Esophagus muscularis mucosa (tissue), 4 donors: ENCODE data around the gene NRXN3. TPM values are rescaled to one million over a fixed set of nuclear protein-coding genes. Genes with fewer than 3 reads are reported as not detected.

ENCODE experiments used
- DNase-seq: peaks from one replicate; pipeline ENCODE4 v3.0.0-alpha.2; 2017; ENCODE audit errors: extremely low spot score
- H3K27ac ChIP-seq, 4 donors: fragments of 200-600 bp; sonication (generic); replicated peaks in 1 of 4; 1 replicate in 3 of 4; 2 replicates in 1 of 4; pipeline ENCODE4 v1.5.1; 2016 to 2019; ENCODE audit warnings: mild to moderate bottlenecking in 1 of 4
- H3K27me3 ChIP-seq, 4 donors: fragments of 200-600 bp; sonication (generic); one replicate each; pipeline versions ENCODE4 v1.5.1 to v1.6.0; 2016 to 2019
- H3K36me3 ChIP-seq, 4 donors: fragments of 200-600 bp; sonication (generic); one replicate each; pipeline ENCODE4 v1.5.1; 2016 to 2019
- H3K4me1 ChIP-seq, 4 donors: fragments of 200-600 bp; sonication (generic); one replicate each; pipeline ENCODE4 v1.5.1; 2016 to 2019
- H3K4me3 ChIP-seq, 4 donors: fragments of 200-600 bp; sonication (generic); 1 replicate in 2 of 4; 2 replicates in 2 of 4; pipeline ENCODE4 v1.5.1; 2016 to 2019; ENCODE audit warnings: mild to moderate bottlenecking in 4 of 4, moderate library complexity in 1 of 4
- H3K9me3 ChIP-seq, 4 donors: fragments of 200-600 bp; sonication (generic); 1 replicate in 3 of 4; 2 replicates in 1 of 4; pipeline ENCODE4 v1.5.1; 2016 to 2019
- EP300 ChIP-seq: sonication (generic); formaldehyde crosslinking; IDR thresholded peaks from one replicate; pipeline ENCODE4 v1.6.1; 2017; ENCODE audit warnings: antibody characterized with exemption
- POLR2A ChIP-seq: fragments of 450-650 bp; IDR thresholded peaks from one replicate; pipeline ENCODE4 v1.6.1; 2017; ENCODE audit warnings: antibody characterized with exemption, moderate library complexity, mild to moderate bottlenecking, low read depth
- POLR2AphosphoS5 ChIP-seq, 2 donors: sonication (generic); formaldehyde crosslinking; IDR thresholded peaks; one replicate each; pipeline ENCODE4 v1.6.1; 2017; ENCODE audit warnings: antibody characterized with exemption in 2 of 2
- WGBS: methylation state at CpG from one replicate; pipeline ENCODE4 v1.1.5; 2018; 5-methylcytosine and 5-hydroxymethylcytosine counted together
- intact Hi-C: fragments of 100-400 bp; cut with DNase I; formaldehyde crosslinking; loops from one replicate; pipeline ENCODE4 v1.15.1; 2023
- total RNA-seq, 4 donors: library from RNA; depleted of rRNA; stranded (reverse); fragments of >200 nt; gene quantifications; one replicate each; pipeline versions ENCODE4 v1.1.0 to v1.2.1, GENCODE V29; 2016
- TF ChIP-seq, protein P1 (sequence below), 3 experiments: fragments of 200-600 bp in 2 of 3; fragments of 450-650 bp in 1 of 3; sonication (generic) in 2 of 3; IDR thresholded peaks; one replicate each; pipeline ENCODE4 v1.5.1; 2017 to 2019; ENCODE audit warnings: antibody characterized with exemption in 3 of 3, mild to moderate bottlenecking in 2 of 3, moderate library complexity in 1 of 3

NRXN3 gene
- total RNA-seq, 4 donors from 2014 or later: 71.1 to 159 (median 122) TPM

DNA sequence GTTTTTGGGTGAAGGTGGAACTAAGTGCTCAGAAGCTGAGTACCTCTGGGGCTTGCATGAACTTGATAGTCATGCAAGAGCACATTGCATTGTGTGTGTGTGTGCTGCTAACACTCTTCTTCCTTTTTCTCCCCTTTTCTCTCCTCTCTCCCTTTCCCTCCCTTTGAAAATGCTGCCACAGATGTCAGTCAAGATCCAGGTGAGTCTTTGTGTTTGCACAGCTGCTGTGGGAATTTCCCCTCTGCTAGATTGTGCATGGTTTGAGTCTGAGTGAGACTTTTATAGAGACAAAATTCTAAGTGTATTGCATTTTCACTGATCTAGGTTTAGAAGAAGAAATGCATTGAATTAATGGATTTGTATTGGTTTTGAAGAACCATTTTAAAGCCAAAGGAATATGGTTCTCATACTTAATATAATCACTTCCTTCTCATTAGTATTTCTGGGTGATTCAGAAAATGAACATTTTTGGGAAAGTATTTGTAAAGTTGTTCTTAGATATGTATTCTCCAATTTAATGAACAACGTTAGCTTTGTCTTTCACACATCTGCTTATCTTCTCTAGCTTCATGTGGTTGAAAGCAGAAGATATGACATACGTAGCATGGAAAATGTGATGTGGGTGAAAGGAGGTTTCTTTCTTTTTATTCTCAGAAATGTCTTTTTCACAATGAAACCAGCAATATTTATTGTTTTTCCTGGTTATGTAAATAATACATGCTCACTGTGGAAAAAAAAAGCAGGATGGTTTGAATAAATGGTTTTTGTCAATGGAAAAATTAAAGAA is 108.5 kb downstream of the NRXN3 start:
- Histone ChIP-seq H3K9me3 (no peaks in the 10 kb centered on the region), H3K4me1 (no peaks in the 10 kb centered on the region), H3K27ac (no peak overlapping the region), H3K27me3 (peaks cover 0 to 8% (median 0%) of the 10 kb centered on the region in 4 donors), H3K4me3 (no peak overlapping the region), H3K36me3 (no peaks in the 10 kb centered on the region)
- no peak for DNase-seq
- intact Hi-C loops: no loop called here
- 74% methylated on average over 2 of the region's 2 CpGs for WGBS
- TF ChIP-seq POLR2A: no peak
- TF ChIP-seq, protein P1, sequence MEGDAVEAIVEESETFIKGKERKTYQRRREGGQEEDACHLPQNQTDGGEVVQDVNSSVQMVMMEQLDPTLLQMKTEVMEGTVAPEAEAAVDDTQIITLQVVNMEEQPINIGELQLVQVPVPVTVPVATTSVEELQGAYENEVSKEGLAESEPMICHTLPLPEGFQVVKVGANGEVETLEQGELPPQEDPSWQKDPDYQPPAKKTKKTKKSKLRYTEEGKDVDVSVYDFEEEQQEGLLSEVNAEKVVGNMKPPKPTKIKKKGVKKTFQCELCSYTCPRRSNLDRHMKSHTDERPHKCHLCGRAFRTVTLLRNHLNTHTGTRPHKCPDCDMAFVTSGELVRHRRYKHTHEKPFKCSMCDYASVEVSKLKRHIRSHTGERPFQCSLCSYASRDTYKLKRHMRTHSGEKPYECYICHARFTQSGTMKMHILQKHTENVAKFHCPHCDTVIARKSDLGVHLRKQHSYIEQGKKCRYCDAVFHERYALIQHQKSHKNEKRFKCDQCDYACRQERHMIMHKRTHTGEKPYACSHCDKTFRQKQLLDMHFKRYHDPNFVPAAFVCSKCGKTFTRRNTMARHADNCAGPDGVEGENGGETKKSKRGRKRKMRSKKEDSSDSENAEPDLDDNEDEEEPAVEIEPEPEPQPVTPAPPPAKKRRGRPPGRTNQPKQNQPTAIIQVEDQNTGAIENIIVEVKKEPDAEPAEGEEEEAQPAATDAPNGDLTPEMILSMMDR (IDR thresholded peaks at IDR 0.05): no peak
- no peak for TF ChIP-seq EP300
- no peak for TF ChIP-seq POLR2AphosphoS5 (IDR thresholded peaks at IDR 0.05)

DNA sequence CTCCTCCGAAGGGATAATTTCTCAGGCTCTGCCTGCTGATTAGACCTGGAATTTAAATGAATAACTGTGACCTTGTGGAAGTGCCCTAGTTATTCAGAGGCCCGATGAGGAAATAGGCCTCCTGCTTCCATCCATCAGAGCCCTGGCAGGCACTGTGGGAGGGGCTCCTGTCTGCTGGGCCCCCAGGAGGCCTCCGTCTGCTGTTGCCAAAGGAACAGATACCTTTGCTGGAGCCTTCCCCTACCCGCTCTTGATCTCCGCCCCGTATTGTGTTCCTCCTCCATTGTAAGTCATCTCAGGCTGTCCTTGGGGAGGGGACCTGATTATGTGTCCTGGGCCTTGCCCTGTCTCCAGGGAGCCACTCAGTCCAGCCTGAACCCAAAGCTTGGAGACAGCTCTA is 112.3 kb downstream of the NRXN3 start:
- 60% methylated on average over 6 of the region's 6 CpGs for WGBS
- H3K4me1 ChIP-seq: no peaks in the 10 kb centered on the region
- no peaks in the 10 kb centered on the region for H3K36me3 ChIP-seq
- H3K27ac ChIP-seq: no peak overlapping the region
- no peak overlapping the region for H3K4me3 ChIP-seq
- peaks cover 0 to 8% (median 0%) of the 10 kb centered on the region in 4 donors for H3K27me3 ChIP-seq
- TF ChIP-seq POLR2AphosphoS5 (IDR thresholded peaks at IDR 0.05) (no peak), EP300 (no peak), POLR2A (no peak)
- TF ChIP-seq, protein P1 (IDR thresholded peaks at IDR 0.05): no peak
- intact Hi-C loops: no loop called here
- no peak for DNase-seq
- no peaks in the 10 kb centered on the region for H3K9me3 ChIP-seq

DNA sequence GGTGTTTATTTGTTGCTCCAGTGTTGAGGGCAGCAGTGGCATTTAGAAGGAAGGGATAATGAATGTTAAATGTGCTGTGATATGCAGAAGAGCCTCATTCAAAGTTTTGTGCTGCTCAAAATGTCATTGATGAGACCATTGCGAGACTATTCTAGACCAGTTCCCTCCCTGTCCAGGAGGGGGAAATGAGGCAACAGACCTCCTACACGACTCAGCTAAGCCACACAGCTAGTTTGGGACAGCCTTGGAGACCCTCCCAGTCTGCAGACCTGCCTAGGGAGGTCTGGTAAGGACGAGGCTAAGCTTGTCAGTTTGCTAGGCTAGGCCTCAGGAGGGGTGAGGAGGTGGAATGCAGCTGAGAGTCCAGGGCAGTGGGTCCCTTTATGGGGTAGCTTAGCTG is 116.0 kb downstream of the NRXN3 start:
- Histone ChIP-seq H3K4me3 (no peak overlapping the region), H3K27ac (no peak overlapping the region), H3K9me3 (no peaks in the 10 kb centered on the region), H3K27me3 (peaks cover 0 to 8% (median 0%) of the 10 kb centered on the region in 4 donors), H3K36me3 (no peaks in the 10 kb centered on the region), H3K4me1 (no peaks in the 10 kb centered on the region)
- intact Hi-C loops: no loop called here
- no peak for DNase-seq
- TF ChIP-seq, protein P1 (IDR thresholded peaks at IDR 0.05): no peak
- TF ChIP-seq POLR2A (no peak), EP300 (no peak), POLR2AphosphoS5 (IDR thresholded peaks at IDR 0.05) (no peak)
- WGBS: 34% methylated on average over 3 of the region's 3 CpGs

DNA sequence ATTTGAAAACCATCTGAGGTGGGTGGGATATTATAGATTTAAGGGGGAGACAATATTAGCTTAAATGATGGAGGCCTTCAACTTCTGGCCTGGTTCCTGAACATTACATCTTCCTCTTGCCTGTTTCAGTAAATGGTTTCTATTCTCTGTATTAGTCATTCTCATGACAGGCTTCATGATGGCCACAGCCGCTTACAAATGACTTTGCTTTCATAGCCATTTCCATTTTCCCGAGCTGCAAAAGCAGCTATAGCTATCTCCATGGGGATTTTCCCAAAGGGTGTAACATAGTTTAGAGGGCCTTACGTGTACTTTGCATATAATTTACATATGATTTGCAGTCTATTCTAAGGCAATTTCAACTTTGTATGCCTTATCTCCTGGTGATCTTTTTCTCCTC is 121.8 kb downstream of the NRXN3 start:
- Histone ChIP-seq H3K4me3 (no peak overlapping the region), H3K36me3 (no peaks in the 10 kb centered on the region), H3K4me1 (no peaks in the 10 kb centered on the region), H3K27ac (no peak overlapping the region), H3K27me3 (no peaks in the 10 kb centered on the region), H3K9me3 (no peaks in the 10 kb centered on the region)
- TF ChIP-seq EP300 (no peak), POLR2AphosphoS5 (IDR thresholded peaks at IDR 0.05) (no peak)
- 76% methylated on average over 3 of the region's 3 CpGs for WGBS
- intact Hi-C loops: no loop called here
- no peak for DNase-seq

DNA sequence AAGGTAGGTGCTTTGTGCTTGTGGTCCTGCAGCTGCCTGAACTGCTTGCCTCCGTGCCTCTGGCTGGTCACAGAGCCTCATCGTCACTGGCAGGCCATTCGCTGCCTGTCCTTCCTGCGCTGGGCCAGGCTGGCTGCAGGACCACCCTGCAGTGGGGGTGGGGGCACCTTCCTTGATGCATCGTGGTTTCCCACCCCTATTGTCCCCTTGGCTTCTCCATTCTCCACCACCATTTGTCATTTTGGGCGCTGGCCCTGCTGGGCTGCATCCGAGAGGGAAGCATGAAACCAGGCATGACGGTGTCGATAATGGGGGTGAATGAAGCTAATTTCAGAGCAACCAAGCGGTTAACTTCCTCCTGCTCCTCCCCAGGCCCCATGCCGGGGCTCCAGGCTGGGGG is 127.7 kb downstream of the NRXN3 start:
- 52% methylated on average over 10 of the region's 11 CpGs for WGBS
- H3K4me1 ChIP-seq: no peaks in the 10 kb centered on the region
- TF ChIP-seq, protein P1 (IDR thresholded peaks at IDR 0.05): no peak
- TF ChIP-seq POLR2A (no peak), POLR2AphosphoS5 (IDR thresholded peaks at IDR 0.05) (no peak), EP300 (no peak)
- H3K36me3 ChIP-seq: no peaks in the 10 kb centered on the region
- no peak overlapping the region for H3K27ac ChIP-seq
- DNase-seq: no peak
- intact Hi-C loops: no loop called here
- H3K27me3 ChIP-seq: peaks cover 0 to 12% (median 0%) of the 10 kb centered on the region in 4 donors
- H3K4me3 ChIP-seq: no peak overlapping the region
- H3K9me3 ChIP-seq: no peaks in the 10 kb centered on the region
